ENCODE results near the gene PML.

GRCh38 chr15:74006774-74007639, 12.5 kb downstream of the PML start:
- TF ChIP-seq, protein P1, sequence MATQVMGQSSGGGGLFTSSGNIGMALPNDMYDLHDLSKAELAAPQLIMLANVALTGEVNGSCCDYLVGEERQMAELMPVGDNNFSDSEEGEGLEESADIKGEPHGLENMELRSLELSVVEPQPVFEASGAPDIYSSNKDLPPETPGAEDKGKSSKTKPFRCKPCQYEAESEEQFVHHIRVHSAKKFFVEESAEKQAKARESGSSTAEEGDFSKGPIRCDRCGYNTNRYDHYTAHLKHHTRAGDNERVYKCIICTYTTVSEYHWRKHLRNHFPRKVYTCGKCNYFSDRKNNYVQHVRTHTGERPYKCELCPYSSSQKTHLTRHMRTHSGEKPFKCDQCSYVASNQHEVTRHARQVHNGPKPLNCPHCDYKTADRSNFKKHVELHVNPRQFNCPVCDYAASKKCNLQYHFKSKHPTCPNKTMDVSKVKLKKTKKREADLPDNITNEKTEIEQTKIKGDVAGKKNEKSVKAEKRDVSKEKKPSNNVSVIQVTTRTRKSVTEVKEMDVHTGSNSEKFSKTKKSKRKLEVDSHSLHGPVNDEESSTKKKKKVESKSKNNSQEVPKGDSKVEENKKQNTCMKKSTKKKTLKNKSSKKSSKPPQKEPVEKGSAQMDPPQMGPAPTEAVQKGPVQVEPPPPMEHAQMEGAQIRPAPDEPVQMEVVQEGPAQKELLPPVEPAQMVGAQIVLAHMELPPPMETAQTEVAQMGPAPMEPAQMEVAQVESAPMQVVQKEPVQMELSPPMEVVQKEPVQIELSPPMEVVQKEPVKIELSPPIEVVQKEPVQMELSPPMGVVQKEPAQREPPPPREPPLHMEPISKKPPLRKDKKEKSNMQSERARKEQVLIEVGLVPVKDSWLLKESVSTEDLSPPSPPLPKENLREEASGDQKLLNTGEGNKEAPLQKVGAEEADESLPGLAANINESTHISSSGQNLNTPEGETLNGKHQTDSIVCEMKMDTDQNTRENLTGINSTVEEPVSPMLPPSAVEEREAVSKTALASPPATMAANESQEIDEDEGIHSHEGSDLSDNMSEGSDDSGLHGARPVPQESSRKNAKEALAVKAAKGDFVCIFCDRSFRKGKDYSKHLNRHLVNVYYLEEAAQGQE (IDR thresholded peaks at IDR 0.05; ENCODE audit: low read depth, low read length) = no peak
- TF ChIP-seq, protein P2, sequence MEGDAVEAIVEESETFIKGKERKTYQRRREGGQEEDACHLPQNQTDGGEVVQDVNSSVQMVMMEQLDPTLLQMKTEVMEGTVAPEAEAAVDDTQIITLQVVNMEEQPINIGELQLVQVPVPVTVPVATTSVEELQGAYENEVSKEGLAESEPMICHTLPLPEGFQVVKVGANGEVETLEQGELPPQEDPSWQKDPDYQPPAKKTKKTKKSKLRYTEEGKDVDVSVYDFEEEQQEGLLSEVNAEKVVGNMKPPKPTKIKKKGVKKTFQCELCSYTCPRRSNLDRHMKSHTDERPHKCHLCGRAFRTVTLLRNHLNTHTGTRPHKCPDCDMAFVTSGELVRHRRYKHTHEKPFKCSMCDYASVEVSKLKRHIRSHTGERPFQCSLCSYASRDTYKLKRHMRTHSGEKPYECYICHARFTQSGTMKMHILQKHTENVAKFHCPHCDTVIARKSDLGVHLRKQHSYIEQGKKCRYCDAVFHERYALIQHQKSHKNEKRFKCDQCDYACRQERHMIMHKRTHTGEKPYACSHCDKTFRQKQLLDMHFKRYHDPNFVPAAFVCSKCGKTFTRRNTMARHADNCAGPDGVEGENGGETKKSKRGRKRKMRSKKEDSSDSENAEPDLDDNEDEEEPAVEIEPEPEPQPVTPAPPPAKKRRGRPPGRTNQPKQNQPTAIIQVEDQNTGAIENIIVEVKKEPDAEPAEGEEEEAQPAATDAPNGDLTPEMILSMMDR (IDR thresholded peaks at IDR 0.05) = no peak
- TF ChIP-seq POLR2AphosphoS5 (IDR thresholded peaks at IDR 0.05; ENCODE audit: low read depth, low read length) (no peak), JUND (IDR thresholded peaks at IDR 0.05) (no peak), TAF1 (IDR thresholded peaks at IDR 0.05; ENCODE audit: borderline replicate concordance, low read depth, low read length) (no peak), EP300 (IDR thresholded peaks at IDR 0.05; ENCODE audit: borderline replicate concordance in 1 of 2, low read depth in 1 of 2, low read length in 1 of 2) (no peak), SMC3 (IDR thresholded peaks at IDR 0.05; ENCODE audit: low read depth, low read length) (no peak), RAD21 (IDR thresholded peaks at IDR 0.05; ENCODE audit: low read length) (no peak), NRF1 (IDR thresholded peaks at IDR 0.05; ENCODE audit: low read depth, low read length) (no peak), CHD2 (IDR thresholded peaks at IDR 0.05; ENCODE audit: low read length, partially characterized antibody) (no peak), MAX (IDR thresholded peaks at IDR 0.05; ENCODE audit: low read depth) (no peak), USF2 (IDR thresholded peaks at IDR 0.05; ENCODE audit: borderline replicate concordance, low read depth, low read length) (no peak)
- TF ChIP-seq, protein P3, sequence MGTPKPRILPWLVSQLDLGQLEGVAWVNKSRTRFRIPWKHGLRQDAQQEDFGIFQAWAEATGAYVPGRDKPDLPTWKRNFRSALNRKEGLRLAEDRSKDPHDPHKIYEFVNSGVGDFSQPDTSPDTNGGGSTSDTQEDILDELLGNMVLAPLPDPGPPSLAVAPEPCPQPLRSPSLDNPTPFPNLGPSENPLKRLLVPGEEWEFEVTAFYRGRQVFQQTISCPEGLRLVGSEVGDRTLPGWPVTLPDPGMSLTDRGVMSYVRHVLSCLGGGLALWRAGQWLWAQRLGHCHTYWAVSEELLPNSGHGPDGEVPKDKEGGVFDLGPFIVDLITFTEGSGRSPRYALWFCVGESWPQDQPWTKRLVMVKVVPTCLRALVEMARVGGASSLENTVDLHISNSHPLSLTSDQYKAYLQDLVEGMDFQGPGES (IDR thresholded peaks at IDR 0.05; ENCODE audit: low read depth, low read length) = no peak
